Esophagus muscularis mucosa (tissue), 3 donors: Measurements from ENCODE around the gene FABP6.

Experiments
- POLR2A ChIP-seq: fragments of 450-650 bp; IDR thresholded peaks from one replicate; pipeline ENCODE4 v1.6.1; 2017; ENCODE audit warnings: antibody characterized with exemption, moderate library complexity, mild to moderate bottlenecking, low read depth
- POLR2AphosphoS5 ChIP-seq, 2 donors: sonication (generic); formaldehyde crosslinking; IDR thresholded peaks; one replicate each; pipeline ENCODE4 v1.6.1; 2017; ENCODE audit warnings: antibody characterized with exemption in 2 of 2
- TF ChIP-seq, protein P1 (sequence below), 3 experiments: fragments of 200-600 bp in 2 of 3; fragments of 450-650 bp in 1 of 3; sonication (generic) in 2 of 3; IDR thresholded peaks; one replicate each; pipeline ENCODE4 v1.5.1; 2017 to 2019; ENCODE audit warnings: antibody characterized with exemption in 3 of 3, mild to moderate bottlenecking in 2 of 3, moderate library complexity in 1 of 3

DNA sequence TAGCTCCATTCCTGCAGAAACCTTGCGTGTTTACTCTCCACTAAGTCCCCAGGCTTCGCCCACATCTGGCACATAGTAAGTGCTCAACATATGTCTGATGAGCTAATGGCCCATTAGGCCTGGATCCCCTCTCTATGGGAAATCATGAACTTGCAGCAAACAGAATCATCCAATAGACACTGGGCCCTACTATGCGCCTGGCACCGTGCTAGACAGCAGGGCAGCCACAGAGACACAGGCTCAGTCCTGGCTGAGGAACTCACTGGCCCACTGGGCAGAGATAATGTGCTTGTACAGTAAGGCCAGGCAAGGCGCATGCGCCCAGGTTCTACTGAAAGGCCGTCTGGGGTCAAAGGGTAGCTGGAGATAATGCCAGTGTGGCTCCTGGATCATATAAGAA, 36.9 kb upstream of the FABP6 start:
- TF ChIP-seq, protein P1, sequence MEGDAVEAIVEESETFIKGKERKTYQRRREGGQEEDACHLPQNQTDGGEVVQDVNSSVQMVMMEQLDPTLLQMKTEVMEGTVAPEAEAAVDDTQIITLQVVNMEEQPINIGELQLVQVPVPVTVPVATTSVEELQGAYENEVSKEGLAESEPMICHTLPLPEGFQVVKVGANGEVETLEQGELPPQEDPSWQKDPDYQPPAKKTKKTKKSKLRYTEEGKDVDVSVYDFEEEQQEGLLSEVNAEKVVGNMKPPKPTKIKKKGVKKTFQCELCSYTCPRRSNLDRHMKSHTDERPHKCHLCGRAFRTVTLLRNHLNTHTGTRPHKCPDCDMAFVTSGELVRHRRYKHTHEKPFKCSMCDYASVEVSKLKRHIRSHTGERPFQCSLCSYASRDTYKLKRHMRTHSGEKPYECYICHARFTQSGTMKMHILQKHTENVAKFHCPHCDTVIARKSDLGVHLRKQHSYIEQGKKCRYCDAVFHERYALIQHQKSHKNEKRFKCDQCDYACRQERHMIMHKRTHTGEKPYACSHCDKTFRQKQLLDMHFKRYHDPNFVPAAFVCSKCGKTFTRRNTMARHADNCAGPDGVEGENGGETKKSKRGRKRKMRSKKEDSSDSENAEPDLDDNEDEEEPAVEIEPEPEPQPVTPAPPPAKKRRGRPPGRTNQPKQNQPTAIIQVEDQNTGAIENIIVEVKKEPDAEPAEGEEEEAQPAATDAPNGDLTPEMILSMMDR (IDR thresholded peaks at IDR 0.05) = no peak
- TF ChIP-seq POLR2AphosphoS5 (IDR thresholded peaks at IDR 0.05) (no peak), POLR2A (no peak)
